GM18505 (cell line): ENCODE data around the gene MMS22L.

ENCODE experiments used
- ATAC-seq: cut with Tn5 transposase; IDR thresholded peaks from one replicate; pipeline ENCODE4 v1.9.1; 2021; ENCODE audit not compliant: unreplicated experiment
- POLR2A ChIP-seq: IDR thresholded peaks from 4 replicates; pipeline ENCODE4 v1.6.1; 2011; ENCODE audit warnings: borderline replicate concordance; ENCODE audit not compliant: insufficient read depth, insufficient read length; ENCODE audit errors: extremely low read depth

Gene MMS22L

GRCh38 chr6:97110149-97110548 is 172.9 kb downstream of the MMS22L start:
- no peak for ATAC-seq
- TF ChIP-seq POLR2A, result no peak

- TF ChIP-seq POLR2A, result no peak
- no peak for ATAC-seq
Observed at GRCh38 chr6:97109444-97109843, 173.6 kb downstream of the MMS22L start.

- no peak for TF ChIP-seq POLR2A
- ATAC-seq, result no peak
Observed at GRCh38 chr6:97102145-97102790, 180.7 kb downstream of the MMS22L start.

- TF ChIP-seq POLR2A, result no peak
- ATAC-seq, result no peak
Observed at GRCh38 chr6:97100696-97101095, 182.3 kb downstream of the MMS22L start.

GRCh38 chr6:97097068-97098047 is 185.7 kb downstream of the MMS22L start:
- no peak for TF ChIP-seq POLR2A
- no peak for ATAC-seq

GRCh38 chr6:97095311-97095850 is 187.6 kb downstream of the MMS22L start:
- no peak for ATAC-seq
- no peak for TF ChIP-seq POLR2A

GRCh38 chr6:97094376-97094775 is 188.6 kb downstream of the MMS22L start:
- TF ChIP-seq POLR2A, result no peak
- ATAC-seq, result no peak

GRCh38 chr6:97092673-97093305 is 190.2 kb downstream of the MMS22L start:
- TF ChIP-seq POLR2A, result no peak
- no peak for ATAC-seq
